Spleen (tissue), 11 donors: ENCODE results near the gene ANKRD28. TPM values are rescaled to one million over a fixed set of nuclear protein-coding genes. Genes with fewer than 3 reads are reported as not detected.

Source experiments
- DNase-seq: peaks from one replicate; pipeline ENCODE4 v3.0.0-alpha.2; 2020
- H3K27ac ChIP-seq, 8 donors: fragments of 200-600 bp; sonication (generic) in 7 of 8; 1 replicate in 4 of 8; 2 replicates in 4 of 8; pipeline versions ENCODE4 v1.5.0 to v1.8.0; 2016 to 2021; ENCODE audit warnings: inconsistent platforms in 4 of 8, mild to moderate bottlenecking in 4 of 8, moderate library complexity in 1 of 8
- H3K27me3 ChIP-seq, 7 donors: fragments of 200-600 bp; sonication (generic) in 6 of 7; replicated peaks in 1 of 7; 1 replicate in 4 of 7; 2 replicates in 3 of 7; pipeline versions ENCODE4 v1.5.0 to v1.8.0; 2016 to 2021; ENCODE audit warnings: inconsistent platforms in 3 of 7, mild to moderate bottlenecking in 1 of 7
- H3K36me3 ChIP-seq, 6 donors: fragments of 200-600 bp; sonication (generic) in 5 of 6; 1 replicate in 4 of 6; 2 replicates in 2 of 6; pipeline versions ENCODE4 v1.5.0 to v1.8.0; 2016 to 2021; ENCODE audit warnings: inconsistent platforms in 2 of 6
- H3K4me1 ChIP-seq, 6 donors: fragments of 200-600 bp; sonication (generic) in 5 of 6; 1 replicate in 3 of 6; 2 replicates in 3 of 6; pipeline versions ENCODE4 v1.5.0 to v1.8.0; 2016 to 2021; ENCODE audit warnings: inconsistent platforms in 3 of 6
- H3K4me3 ChIP-seq, 8 donors: fragments of 200-600 bp; sonication (generic) in 7 of 8; 1 replicate in 4 of 8; 2 replicates in 4 of 8; pipeline versions ENCODE4 v1.5.0 to v1.8.0; 2016 to 2021; ENCODE audit warnings: inconsistent platforms in 4 of 8, mild to moderate bottlenecking in 4 of 8, moderate library complexity in 2 of 8
- H3K9me3 ChIP-seq, 8 donors: fragments of 200-600 bp; sonication (generic) in 7 of 8; 1 replicate in 4 of 8; 2 replicates in 4 of 8; pipeline versions ENCODE4 v1.5.0 to v1.8.0; 2016 to 2021; ENCODE audit warnings: inconsistent platforms in 4 of 8
- POLR2A ChIP-seq, 3 donors: fragments of 450-650 bp; IDR thresholded peaks; one replicate each; pipeline ENCODE4 v1.5.1; 2017; ENCODE audit warnings: antibody characterized with exemption in 3 of 3, mild to moderate bottlenecking in 1 of 3
- POLR2AphosphoS5 ChIP-seq, 3 donors: sonication (generic); formaldehyde crosslinking; IDR thresholded peaks; one replicate each; pipeline ENCODE4 v1.5.1; 2017; ENCODE audit warnings: antibody characterized with exemption in 3 of 3
- WGBS, 5 donors: extraction: QIAGEN DNeasy Blood & Tissue Kit in 3 of 5; methylation state at CpG; one replicate each; pipeline versions ENCODE4 v1.1.5 to v1.1.7; 2013 to 2018; 5-methylcytosine and 5-hydroxymethylcytosine counted together
- intact Hi-C: fragments of 100-400 bp; cut with DNase I; formaldehyde crosslinking; loops from one replicate; pipeline ENCODE4 v1.15.0; 2023; ENCODE audit warnings: low total_unique reads
- polyA plus RNA-seq, 3 donors: library from polyadenylated mRNA; stranded (reverse); fragments of 200-250 nt; gene quantifications; one replicate each; pipeline ENCODE4 v1.2.1, GENCODE V29; 2013
- total RNA-seq, 7 donors: library from RNA; depleted of rRNA in 3 of 7; stranded (reverse); fragments of >200 nt in 3 of 7; fragmentation: NEBNext Ultra II Directional in 4 of 7; extraction: Animal tissue kit (Norgen Biotek cat#: 25700) in 4 of 7; gene quantifications; one replicate each; pipeline versions ENCODE4 v1.1.0 to v1.2.1, GENCODE V29; 2016 to 2021
- TF ChIP-seq, protein P1 (sequence below), 11 experiments: fragments of 200-600 bp in 7 of 11; fragments of 450-650 bp in 4 of 11; sonication (generic) in 4 of 11; IDR thresholded peaks in 8 of 11; conservative IDR thresholded peaks in 3 of 11; 1 replicate in 7 of 11; 2 replicates in 4 of 11; pipeline versions ENCODE4 v1.4.0 to v1.8.0; 2016 to 2021; ENCODE audit warnings: antibody characterized with exemption in 11 of 11, inconsistent platforms in 4 of 11, mild to moderate bottlenecking in 1 of 11
- donor health status: healthy with polysubstance abuse.
- donor health status: DM: no; HTN: no; CAD: no; lungs with moderate emphysema.
- donor health status: DM: no; HTN: no; CAD: no.
- donor health status: Bipolar disorder and iron deficiency.
- donor health status: healthy.
- donor health status: DM: no; HTN: no; CAD: no.
- donor health status: DM: yes; HTN: yes; CAD: no.

The ANKRD28 gene
- total and polyA plus RNA-seq, 10 donors: 5.3 to 68.6 (median 42.2) TPM

DNA sequence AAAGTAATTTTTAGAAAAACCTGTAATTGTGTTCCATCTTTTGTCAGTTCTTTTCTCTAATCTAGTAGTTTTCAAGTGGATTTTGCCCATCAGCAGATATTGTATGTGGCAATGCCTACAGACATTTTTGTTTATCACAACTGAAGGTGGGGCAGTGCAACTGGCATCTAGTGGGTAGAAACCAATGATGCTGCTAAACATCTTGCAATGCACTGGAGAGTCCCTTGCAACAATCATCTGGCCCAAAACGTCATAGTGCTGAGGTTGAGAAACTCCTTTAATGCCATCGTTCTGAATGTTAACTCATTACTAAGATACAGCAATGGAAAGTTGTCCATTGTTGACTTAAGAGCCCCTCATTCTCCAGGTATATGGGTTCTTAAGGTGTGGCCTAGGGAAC lies 116.1 kb downstream of the ANKRD28 start:
- WGBS, 5 donors: 62 to 89% (median 71%) methylated on average over 2 of the region's 2 CpGs
- DNase-seq: no peak
- no peaks in the 10 kb centered on the region for H3K27me3 ChIP-seq
- intact Hi-C loops: no loop called here
- peaks cover 0 to 24% (median 14%) of the 10 kb centered on the region in 6 donors for H3K4me1 ChIP-seq
- no peaks in the 10 kb centered on the region for H3K9me3 ChIP-seq
- no peak overlapping the region for H3K4me3 ChIP-seq
- TF ChIP-seq, protein P1, sequence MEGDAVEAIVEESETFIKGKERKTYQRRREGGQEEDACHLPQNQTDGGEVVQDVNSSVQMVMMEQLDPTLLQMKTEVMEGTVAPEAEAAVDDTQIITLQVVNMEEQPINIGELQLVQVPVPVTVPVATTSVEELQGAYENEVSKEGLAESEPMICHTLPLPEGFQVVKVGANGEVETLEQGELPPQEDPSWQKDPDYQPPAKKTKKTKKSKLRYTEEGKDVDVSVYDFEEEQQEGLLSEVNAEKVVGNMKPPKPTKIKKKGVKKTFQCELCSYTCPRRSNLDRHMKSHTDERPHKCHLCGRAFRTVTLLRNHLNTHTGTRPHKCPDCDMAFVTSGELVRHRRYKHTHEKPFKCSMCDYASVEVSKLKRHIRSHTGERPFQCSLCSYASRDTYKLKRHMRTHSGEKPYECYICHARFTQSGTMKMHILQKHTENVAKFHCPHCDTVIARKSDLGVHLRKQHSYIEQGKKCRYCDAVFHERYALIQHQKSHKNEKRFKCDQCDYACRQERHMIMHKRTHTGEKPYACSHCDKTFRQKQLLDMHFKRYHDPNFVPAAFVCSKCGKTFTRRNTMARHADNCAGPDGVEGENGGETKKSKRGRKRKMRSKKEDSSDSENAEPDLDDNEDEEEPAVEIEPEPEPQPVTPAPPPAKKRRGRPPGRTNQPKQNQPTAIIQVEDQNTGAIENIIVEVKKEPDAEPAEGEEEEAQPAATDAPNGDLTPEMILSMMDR (IDR thresholded peaks at IDR 0.05 in 8 of 11, conservative IDR thresholded peaks at IDR 0.05 in 3 of 11): no peak
- TF ChIP-seq POLR2A (IDR thresholded peaks at IDR 0.05): no peak
- TF ChIP-seq POLR2AphosphoS5 (IDR thresholded peaks at IDR 0.05): no peak
- no peak overlapping the region for H3K27ac ChIP-seq
- peaks cover 0 to 90% (median 26%) of the 10 kb centered on the region in 6 donors for H3K36me3 ChIP-seq

DNA sequence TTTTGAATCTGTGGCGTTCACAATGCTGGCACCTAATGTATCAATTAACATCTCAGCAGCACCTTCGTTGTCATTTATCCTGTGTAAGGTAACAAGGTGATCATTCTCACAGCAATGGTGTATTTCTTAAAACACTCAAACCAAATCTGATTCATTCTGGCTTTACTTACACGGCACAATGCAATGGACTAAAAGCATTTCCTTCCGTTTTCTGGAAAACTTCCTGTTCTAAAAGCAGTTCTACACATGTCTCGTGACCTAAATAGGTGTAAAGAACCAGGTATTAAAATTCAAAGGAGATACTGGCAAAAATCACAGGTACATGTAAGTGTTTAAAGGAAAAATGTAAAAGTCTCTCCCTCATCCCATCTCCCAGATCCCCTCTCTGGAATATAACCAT lies 118.5 kb downstream of the ANKRD28 start:
- no peak for DNase-seq
- H3K36me3 ChIP-seq: peaks cover 0 to 90% (median 32%) of the 10 kb centered on the region in 6 donors
- no peak overlapping the region for H3K27ac ChIP-seq
- H3K9me3 ChIP-seq: no peaks in the 10 kb centered on the region
- no peak for TF ChIP-seq POLR2AphosphoS5 (IDR thresholded peaks at IDR 0.05)
- TF ChIP-seq POLR2A (IDR thresholded peaks at IDR 0.05): no peak
- TF ChIP-seq, protein P1 (IDR thresholded peaks at IDR 0.05 in 8 of 11, conservative IDR thresholded peaks at IDR 0.05 in 3 of 11): no peak
- intact Hi-C loops: no loop called here
- H3K4me1 ChIP-seq: peaks cover 0 to 22% (median 14%) of the 10 kb centered on the region in 6 donors
- no peak overlapping the region for H3K4me3 ChIP-seq
- WGBS, 5 donors: 63 to 81% (median 74%) methylated on average over 5 of the region's 5 CpGs
- no peaks in the 10 kb centered on the region for H3K27me3 ChIP-seq

DNA sequence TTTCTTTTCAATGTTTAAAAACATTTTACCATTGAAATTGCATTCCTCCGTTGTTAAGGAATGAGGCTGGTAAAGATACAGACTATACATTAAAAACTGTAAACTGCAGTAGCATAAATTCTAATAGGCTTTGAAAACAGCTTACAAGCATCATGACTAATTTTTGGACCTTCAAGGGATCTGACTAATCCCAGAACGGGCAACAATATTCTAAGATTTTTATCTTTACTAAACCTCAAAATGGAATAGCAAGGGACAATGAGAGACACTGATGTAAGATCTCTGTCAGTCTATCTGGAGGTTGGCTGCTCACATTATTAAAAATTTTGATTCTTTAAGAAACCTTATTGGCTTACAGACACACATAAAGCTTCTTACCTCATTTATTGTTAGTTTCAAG lies 121.5 kb downstream of the ANKRD28 start:
- Histone ChIP-seq H3K4me3 (no peak overlapping the region), H3K27me3 (no peaks in the 10 kb centered on the region), H3K36me3 (peaks cover 0 to 98% (median 33%) of the 10 kb centered on the region in 6 donors), H3K9me3 (no peaks in the 10 kb centered on the region), H3K27ac (no peak overlapping the region), H3K4me1 (no peaks in the 10 kb centered on the region)
- 86 to 92% (median 91%) methylated on average over 2 of the region's 2 CpGs for WGBS, 5 donors
- TF ChIP-seq POLR2AphosphoS5 (IDR thresholded peaks at IDR 0.05): no peak
- no peak for TF ChIP-seq POLR2A (IDR thresholded peaks at IDR 0.05)
- no peak for DNase-seq
- intact Hi-C loops: no loop called here

DNA sequence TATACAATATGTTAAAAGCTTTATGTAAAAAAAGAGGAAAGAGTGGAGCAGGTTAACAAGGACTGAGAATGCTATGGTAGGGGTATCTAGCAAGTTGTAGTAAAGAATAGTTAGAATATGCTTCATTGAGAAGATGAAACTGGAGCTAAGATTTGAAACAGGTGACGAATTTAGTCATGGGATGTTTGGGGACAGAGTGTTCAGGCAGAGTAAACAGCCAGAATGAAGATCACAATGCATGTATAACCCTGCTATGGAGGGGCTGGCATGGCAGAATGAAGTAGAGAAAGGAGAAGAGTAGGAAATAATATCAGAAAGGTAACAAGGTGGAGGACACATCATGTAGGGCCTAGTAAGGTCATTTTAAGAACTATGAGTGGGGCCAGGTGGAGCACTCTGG lies 124.2 kb downstream of the ANKRD28 start:
- Histone ChIP-seq H3K4me3 (no peak overlapping the region), H3K27me3 (no peaks in the 10 kb centered on the region), H3K27ac (no peak overlapping the region), H3K9me3 (no peaks in the 10 kb centered on the region), H3K4me1 (no peaks in the 10 kb centered on the region), H3K36me3 (peaks cover 0 to 100% (median 37%) of the 10 kb centered on the region in 6 donors)
- intact Hi-C loops: no loop called here
- no peak for DNase-seq
- WGBS, 5 donors: 89 to 100% (median 91%) methylated on average over 1 of the region's 1 CpG
- TF ChIP-seq POLR2AphosphoS5 (IDR thresholded peaks at IDR 0.05) (no peak), POLR2A (IDR thresholded peaks at IDR 0.05) (no peak)
- TF ChIP-seq, protein P1 (IDR thresholded peaks at IDR 0.05 in 8 of 11, conservative IDR thresholded peaks at IDR 0.05 in 3 of 11): no peak

DNA sequence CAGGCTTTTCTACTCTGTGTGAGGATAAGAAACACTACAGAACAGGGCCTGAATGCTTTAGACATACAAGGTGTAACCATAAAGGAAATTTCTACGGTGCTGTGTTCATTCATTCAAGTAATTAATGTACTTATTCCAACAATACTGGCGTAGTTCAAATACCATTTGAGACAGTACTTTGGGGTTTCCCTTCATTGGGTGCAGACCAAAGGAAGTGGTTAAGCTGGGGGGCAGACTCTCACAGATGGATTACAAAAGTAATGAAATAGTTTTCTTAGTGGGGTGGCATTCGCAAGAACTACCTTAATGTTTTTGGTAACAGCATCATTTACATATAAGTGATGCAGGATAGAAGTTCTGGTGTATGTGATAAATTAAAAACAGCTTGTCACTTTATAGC lies 130.3 kb downstream of the ANKRD28 start:
- Histone ChIP-seq H3K27me3 (no peaks in the 10 kb centered on the region), H3K36me3 (peaks cover 0 to 58% (median 13%) of the 10 kb centered on the region in 6 donors), H3K9me3 (no peaks in the 10 kb centered on the region), H3K4me3 (no peak overlapping the region), H3K27ac (no peak overlapping the region), H3K4me1 (peaks cover 0 to 17% (median 10%) of the 10 kb centered on the region in 6 donors)
- DNase-seq: no peak
- WGBS, 5 donors: 46 to 56% (median 53%) methylated on average over 3 of the region's 3 CpGs
- intact Hi-C loops: no loop called here
- no peak for TF ChIP-seq POLR2A (IDR thresholded peaks at IDR 0.05)
- no peak for TF ChIP-seq POLR2AphosphoS5 (IDR thresholded peaks at IDR 0.05)
- TF ChIP-seq, protein P1 (IDR thresholded peaks at IDR 0.05 in 8 of 11, conservative IDR thresholded peaks at IDR 0.05 in 3 of 11): no peak
